BJ (cell line): Measurements from ENCODE around the gene SEMA6D. TPM values are rescaled to one million over a fixed set of nuclear protein-coding genes. Genes with fewer than 3 reads are reported as not detected.

ENCODE experiments used
- CTCF ChIA-PET: fragments of 350-600 bp; formaldehyde crosslinking; extraction: SDS; loops from one replicate; lab custom pipeline; 2021; ENCODE audit warnings: antibody characterized with exemption, inconsistent platforms; lab: Yijun Ruan, JAX
- POLR2A ChIA-PET: fragments of 300-600 bp; sonication (Branson Sonifier 250); formaldehyde crosslinking; extraction: SDS; loops from one replicate; lab custom pipeline; 2021; ENCODE audit warnings: antibody characterized with exemption; lab: Charles Lee
- DNase-seq: peaks from one replicate; pipeline ENCODE4 v3.0.0-alpha.2; 2011; ENCODE audit warnings: low read depth
- H3K27me3 ChIP-seq: 2 replicates; pipeline ENCODE4 v1.6.0; 2011; ENCODE audit warnings: low read length; ENCODE audit not compliant: control insufficient read depth, insufficient read depth
- H3K36me3 ChIP-seq: 2 replicates; pipeline ENCODE4 v1.5.1; 2011; ENCODE audit warnings: low read length; ENCODE audit not compliant: control insufficient read depth, insufficient read depth
- H3K4me3 ChIP-seq: 2 replicates; pipeline ENCODE4 v1.5.1; 2011; ENCODE audit warnings: low read depth, mild to moderate bottlenecking, control low read depth, low read length
- CTCF ChIP-seq: IDR thresholded peaks from 2 replicates; pipeline ENCODE4 v1.5.1; 2011; ENCODE audit warnings: low read depth, mild to moderate bottlenecking, control low read depth, inconsistent platforms, low read length, moderate library complexity; ENCODE audit not compliant: insufficient read depth
- polyA plus RNA-seq: library from polyadenylated mRNA; depleted of rRNA; stranded (reverse); fragments of >200 nt; gene quantifications from 2 replicates; pipeline ENCODE4 v1.2.3, GENCODE V29; 2011

SEMA6D gene
- polyA plus RNA-seq, 1 experiment, result 1.1 TPM

GRCh38 chr15:47707391-47707790 is 9.9 kb upstream of the SEMA6D start:
- Histone ChIP-seq H3K4me3 (no peak overlapping the region), H3K27me3 (no peaks in the 10 kb centered on the region), H3K36me3 (no peaks in the 10 kb centered on the region)
- ChIA-PET POLR2A (no interaction called here), CTCF (no interaction called here)
- TF ChIP-seq CTCF, result no peak
- no peak for DNase-seq

GRCh38 chr15:47708161-47708980 is 8.9 kb upstream of the SEMA6D start:
- Histone ChIP-seq H3K27me3 (no peaks in the 10 kb centered on the region), H3K36me3 (no peaks in the 10 kb centered on the region), H3K4me3 (no peak overlapping the region)
- no peak for TF ChIP-seq CTCF
- POLR2A ChIA-PET, result no interaction called here
- DNase-seq, result no peak
- CTCF ChIA-PET, result no interaction called here

GRCh38 chr15:47711655-47712054 is 5.7 kb upstream of the SEMA6D start:
- ChIA-PET CTCF (interaction anchor here (0.5 to 2.8 kb wide), 14 partner anchors 9 to 727 kb away, joined by 3 to 15 read pairs (median 4); no protein-coding TSS in a partner anchor), POLR2A (no interaction called here)
- peak; percentile 61 for TF ChIP-seq CTCF
- no peak overlapping the region for H3K4me3 ChIP-seq
- H3K36me3 ChIP-seq, result no peaks in the 10 kb centered on the region
- peaks cover 6% of the 10 kb centered on the region for H3K27me3 ChIP-seq
- DNase-seq, result no peak

- POLR2A ChIA-PET, result no interaction called here
- Histone ChIP-seq H3K36me3 (no peaks in the 10 kb centered on the region), H3K4me3 (no peak overlapping the region), H3K27me3 (peaks cover 13% of the 10 kb centered on the region)
- CTCF ChIA-PET, result no interaction called here
- no peak for TF ChIP-seq CTCF
- no peak for DNase-seq
Measured at GRCh38 chr15:47715402-47715801, 1.9 kb upstream of the SEMA6D start.

- POLR2A ChIA-PET, result no interaction called here
- Histone ChIP-seq H3K27me3 (peaks cover 13% of the 10 kb centered on the region), H3K4me3 (no peak overlapping the region), H3K36me3 (no peaks in the 10 kb centered on the region)
- DNase-seq, result no peak
- CTCF ChIA-PET, result interaction anchor here (0.9 to 1.9 kb wide), 2 partner anchors 23 to 520 kb away, joined by 3 to 7 read pairs; no protein-coding TSS in a partner anchor
- TF ChIP-seq CTCF, result no peak
Measured at GRCh38 chr15:47715856-47716445, 1.4 kb upstream of the SEMA6D start.
